Measurements from ENCODE around the gene AK5. TPM values are rescaled to one million over a fixed set of nuclear protein-coding genes. Genes with fewer than 3 reads are reported as not detected.
A peak's percentile ranks its signal among the peaks of the same experiment; 100 is the strongest.

AK5 gene
- total RNA-seq, 1 donor from 2014 or later, result 92.6 TPM

DNA sequence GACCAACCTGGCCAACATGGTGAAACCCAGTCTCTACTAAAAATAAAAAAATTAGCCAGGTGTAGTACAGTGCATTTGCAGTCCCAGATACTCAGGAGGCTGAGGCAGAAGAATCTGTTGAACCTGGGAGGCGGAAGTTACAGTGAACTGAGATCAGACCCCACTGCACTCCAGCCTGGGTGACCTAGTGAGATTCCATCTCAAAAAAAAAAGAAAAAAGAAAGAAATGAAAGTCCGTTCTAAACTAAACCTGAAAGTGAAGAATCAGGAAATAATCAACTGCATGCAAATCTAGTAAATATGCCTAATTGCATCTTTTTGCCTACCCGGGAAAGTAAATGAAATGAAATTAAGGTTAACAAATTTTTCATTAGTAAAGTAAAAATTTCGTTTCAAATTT, 301.1 kb downstream of the AK5 start:
- DNase-seq (ENCODE audit: low read depth), result no peak

GRCh38 chr1:77583483-77583882, 301.7 kb downstream of the AK5 start:
- DNase-seq (ENCODE audit: low read depth), result no peak

GRCh38 chr1:77584884-77585283, 303.1 kb downstream of the AK5 start:
- no peak for DNase-seq (ENCODE audit: low read depth)

DNA sequence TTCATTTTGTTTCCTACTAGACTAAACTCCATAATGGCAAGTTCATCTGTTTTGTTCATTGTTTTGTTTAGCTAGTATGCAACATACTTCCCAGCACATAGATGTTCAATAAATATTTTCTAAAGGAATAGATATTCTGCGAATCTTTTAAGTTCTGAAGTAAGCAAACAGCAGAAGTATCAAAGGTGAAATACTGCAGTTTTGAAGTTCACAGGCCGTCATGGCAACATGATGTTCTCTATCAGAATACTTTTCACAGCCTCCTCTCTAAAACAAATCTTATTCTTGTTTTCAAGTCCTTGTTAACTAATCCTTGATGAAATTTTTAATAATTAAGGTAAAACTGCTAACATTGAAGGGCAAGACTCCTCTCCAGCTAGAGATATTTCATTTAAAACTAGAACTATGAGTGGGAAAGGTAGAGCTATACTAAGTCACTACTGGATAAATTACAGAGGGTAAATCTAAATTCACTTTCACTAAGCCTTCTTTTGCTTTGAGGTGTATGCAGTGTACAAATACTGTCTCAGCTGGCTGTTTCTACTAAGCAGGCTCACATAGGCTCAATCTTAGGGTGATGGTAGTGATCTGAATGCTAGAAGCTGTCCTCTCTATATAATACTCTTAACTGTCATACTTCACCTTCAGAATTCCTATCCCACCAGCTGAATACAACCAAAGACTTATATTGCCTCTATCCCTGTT, 303.9 kb downstream of the AK5 start:
- DNase-seq (ENCODE audit: low read depth), result no peak

DNA sequence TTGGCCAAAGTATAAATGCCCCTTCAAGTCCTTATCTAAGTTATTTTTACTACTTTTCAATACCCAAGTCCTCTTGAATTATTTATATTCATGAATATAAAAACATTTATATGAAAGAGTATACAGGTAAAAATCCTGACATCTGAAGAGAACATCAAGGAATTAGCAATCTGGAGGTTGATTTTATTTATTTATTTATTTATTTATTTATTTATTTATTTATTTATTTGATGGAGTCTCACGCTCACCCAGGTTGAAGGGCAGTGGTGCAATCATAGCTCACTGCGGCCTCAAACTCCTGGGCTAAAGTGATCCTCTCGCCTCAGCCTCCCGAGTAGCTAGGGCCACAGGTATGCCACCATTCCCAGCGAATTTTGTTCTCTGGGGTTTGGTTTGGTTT, 307.4 kb downstream of the AK5 start:
- no peak for DNase-seq (ENCODE audit: low read depth)

- DNase-seq (ENCODE audit: low read depth), result no peak
These were observed 308.8 kb downstream of the AK5 start for GRCh38 chr1:77590651-77591050.

- no peak for DNase-seq (ENCODE audit: low read depth)
These were observed 311.1 kb downstream of the AK5 start for GRCh38 chr1:77592906-77593305.

- DNase-seq (ENCODE audit: low read depth), result no peak
These were observed 312.7 kb downstream of the AK5 start for GRCh38 chr1:77594366-77595112.

- DNase-seq (ENCODE audit: low read depth), result no peak
These were observed 315.5 kb downstream of the AK5 start for GRCh38 chr1:77597310-77597709.

DNA sequence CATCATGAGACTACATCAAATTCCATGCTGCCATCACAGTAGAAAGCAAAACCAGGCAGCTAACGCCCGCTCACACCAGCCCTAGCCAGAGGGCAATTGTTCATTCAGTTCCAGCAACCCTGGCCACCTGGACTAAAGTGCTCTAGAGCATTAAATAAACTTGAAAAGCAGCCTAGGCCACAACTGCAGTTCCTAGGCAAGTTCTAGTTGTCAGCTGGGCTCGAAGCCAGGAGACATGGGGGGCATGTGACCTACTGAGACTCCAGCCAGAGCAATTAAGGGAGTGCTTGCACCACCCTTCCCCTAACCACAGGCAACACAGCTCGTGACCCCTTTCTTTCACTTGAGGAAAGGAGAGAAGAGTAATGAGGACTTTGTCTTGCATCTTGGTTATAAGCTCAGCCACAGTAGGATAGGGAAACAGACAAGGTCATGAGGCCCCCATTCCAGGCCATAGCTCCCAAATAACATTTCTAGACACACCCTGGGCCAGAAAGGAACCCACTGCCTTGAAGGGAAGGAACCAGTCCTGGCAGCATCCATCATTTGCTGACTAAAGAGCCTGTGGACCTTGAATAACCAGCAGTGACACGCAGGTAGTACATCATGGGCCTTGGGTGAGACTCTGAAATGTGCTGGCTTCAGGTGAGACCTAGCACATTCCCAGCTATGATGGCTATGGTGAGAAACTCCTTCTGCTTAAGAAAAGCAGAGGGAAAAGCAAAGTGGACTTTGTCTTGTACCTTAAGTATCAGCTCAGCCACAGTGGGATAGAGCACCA, 323.6 kb downstream of the AK5 start:
- peak; percentile 71 for DNase-seq (ENCODE audit: low read depth)

GRCh38 chr1:77608893-77609292, 327.1 kb downstream of the AK5 start:
- no peak for DNase-seq (ENCODE audit: low read depth)

Other genes starting within 250 kb of the AK5 start
- gene PIGK, start 62.6 kb upstream of the AK5 start, total RNA-seq, result 36.5 and 42.9 TPM in 2 replicates